Activated CD8-positive, alpha-beta memory T cell treated with anti-CD3 and anti-CD28 coated beads, Interleukin-2, amount 50 U/mL, for 1 hour (primary cell): ENCODE results near the gene MSL2.
"Not testable (repeated sequence)": the region's sequence is repeated elsewhere in the genome, so short reads cannot be mapped to it uniquely, and the experiment has no call there.

Source experiments
- DNase-seq: peaks from one replicate; pipeline ENCODE4 v3.0.0-alpha.2; 2020; ENCODE audit errors: extremely low read depth

MSL2 gene

GRCh38 chr3:136193278-136194054, 2.7 kb downstream of the MSL2 start:
- no peak for DNase-seq

GRCh38 chr3:136192831-136193230, 3.3 kb downstream of the MSL2 start:
- no peak for DNase-seq

- not testable (repeated sequence) for DNase-seq
Measured at GRCh38 chr3:136192195-136192594, 3.9 kb downstream of the MSL2 start.

GRCh38 chr3:136189859-136190617, 6.1 kb downstream of the MSL2 start:
- DNase-seq, result no peak

- DNase-seq, result no peak
Measured at GRCh38 chr3:136189043-136189442, 7.1 kb downstream of the MSL2 start.

GRCh38 chr3:136187868-136188267, 8.3 kb downstream of the MSL2 start:
- no peak for DNase-seq

- no peak for DNase-seq
Measured at GRCh38 chr3:136186846-136187245, 9.3 kb downstream of the MSL2 start.

GRCh38 chr3:136186344-136186743, 9.8 kb downstream of the MSL2 start:
- no peak for DNase-seq

GRCh38 chr3:136184703-136185102, 11.4 kb downstream of the MSL2 start:
- DNase-seq, result no peak

GRCh38 chr3:136181741-136182140, 14.4 kb downstream of the MSL2 start:
- no peak for DNase-seq

GRCh38 chr3:136177876-136178275, 18.3 kb downstream of the MSL2 start:
- DNase-seq, result no peak

- no peak for DNase-seq
Measured at GRCh38 chr3:136173939-136174490, 22.1 kb downstream of the MSL2 start.

- no peak for DNase-seq
Measured at GRCh38 chr3:136171097-136171542, 25.0 kb downstream of the MSL2 start.

GRCh38 chr3:136168236-136168635, 27.9 kb downstream of the MSL2 start:
- DNase-seq, result not testable (repeated sequence)

GRCh38 chr3:136166507-136166906, 29.6 kb downstream of the MSL2 start:
- DNase-seq, result no peak

GRCh38 chr3:136163607-136164006, 32.5 kb downstream of the MSL2 start:
- DNase-seq, result not testable (repeated sequence)

GRCh38 chr3:136162322-136162721, 33.8 kb downstream of the MSL2 start:
- no peak for DNase-seq

- no peak for DNase-seq
Measured at GRCh38 chr3:136161516-136161915, 34.6 kb downstream of the MSL2 start.

GRCh38 chr3:136152963-136153362, 43.2 kb downstream of the MSL2 start:
- no peak for DNase-seq

- no peak for DNase-seq
Measured at GRCh38 chr3:136152176-136152843, 43.8 kb downstream of the MSL2 start.

- no peak for DNase-seq
Measured at GRCh38 chr3:136151219-136151618, 44.9 kb downstream of the MSL2 start.

GRCh38 chr3:136149667-136150066, 46.5 kb downstream of the MSL2 start:
- no peak for DNase-seq
